ENCODE data around the gene DIAPH1.

The DIAPH1 gene

DNA sequence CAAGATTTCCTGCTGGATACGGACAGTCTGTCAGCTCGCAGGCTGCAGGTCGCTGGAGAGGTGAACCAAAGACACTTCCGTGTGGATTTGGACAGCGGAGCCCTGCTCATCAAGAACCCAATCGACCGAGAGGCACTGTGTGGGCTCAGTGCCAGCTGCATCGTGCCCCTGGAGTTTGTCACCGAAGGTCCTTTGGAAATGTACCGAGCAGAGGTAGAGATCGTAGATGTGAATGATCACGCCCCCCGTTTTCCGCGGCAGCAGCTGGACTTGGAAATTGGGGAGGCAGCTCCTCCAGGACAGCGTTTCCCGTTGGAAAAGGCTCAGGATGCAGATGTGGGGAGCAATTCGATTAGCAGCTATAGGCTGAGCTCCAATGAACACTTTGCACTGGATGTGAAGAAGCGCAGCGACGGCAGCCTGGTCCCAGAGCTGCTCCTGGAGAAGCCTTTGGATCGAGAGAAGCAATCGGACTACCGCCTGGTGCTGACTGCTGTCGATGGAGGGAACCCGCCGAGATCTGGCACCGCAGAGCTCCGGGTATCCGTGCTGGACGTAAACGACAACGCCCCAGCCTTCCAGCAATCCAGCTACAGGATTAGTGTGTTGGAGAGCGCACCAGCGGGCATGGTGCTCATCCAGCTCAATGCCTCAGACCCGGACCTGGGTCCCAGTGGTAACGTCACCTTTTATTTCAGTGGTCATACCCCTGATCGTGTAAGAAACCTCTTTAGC, 133.3 kb downstream of the DIAPH1 start:
- DNase-seq: peak in 2 of 56 donors; percentile 30 to 34

DNA sequence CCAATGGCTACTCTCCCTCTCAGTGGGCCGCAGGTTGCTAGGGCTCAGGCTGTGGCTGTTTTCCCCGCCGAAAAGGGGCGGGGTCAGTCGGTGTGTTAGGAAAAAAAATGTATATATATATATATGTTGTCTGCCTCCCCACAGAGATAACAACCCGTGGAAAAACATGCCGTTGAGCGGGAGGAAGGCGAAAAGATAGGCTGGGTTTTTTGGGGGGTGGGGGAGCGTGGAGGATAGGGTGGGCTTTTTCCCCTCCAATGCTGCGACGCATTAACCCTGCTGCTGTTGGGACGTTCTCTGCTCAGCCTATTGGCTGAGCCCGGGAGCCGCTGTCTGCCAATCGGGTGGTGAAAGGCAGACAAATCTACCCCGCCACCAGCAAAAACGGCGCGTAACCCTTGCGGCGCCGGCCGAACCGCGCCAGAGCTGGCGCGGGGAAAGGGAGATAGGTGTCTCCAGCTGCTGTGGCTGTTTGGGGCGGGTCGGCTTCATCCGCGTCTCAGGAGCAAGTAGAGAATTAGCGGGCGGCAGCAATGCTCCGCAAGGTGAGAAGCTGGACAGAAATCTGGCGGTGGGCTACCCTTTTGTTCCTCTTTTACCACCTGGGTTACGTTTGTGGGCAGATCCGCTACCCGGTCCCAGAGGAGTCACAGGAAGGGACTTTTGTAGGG, 134.0 kb downstream of the DIAPH1 start, which contains the start of gene PCDHGC4:
TSS of gene PCDHGC4 (plus strand) at position 390 of the 671 bp plus-strand sequence. CDS start at position 534, 144 bp downstream.
- DNase-seq: peak in 28 of 56 donors; percentile 23 to 79 (median 50)

DNA sequence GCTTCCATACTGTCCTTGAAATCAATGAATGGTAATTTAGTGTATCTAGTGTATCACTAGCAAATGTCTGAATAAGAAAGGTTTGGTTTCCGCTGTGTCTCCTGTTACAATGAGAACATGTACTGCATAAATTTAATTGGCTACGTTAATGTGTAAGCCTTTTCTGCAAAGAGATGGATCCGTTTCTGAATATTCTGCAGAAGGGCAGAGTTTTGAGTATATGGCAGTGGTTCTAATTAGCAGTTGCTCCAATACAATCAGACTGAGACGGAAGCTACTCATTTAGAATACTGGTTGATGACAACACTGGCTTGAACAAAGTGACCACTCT, 134.5 kb downstream of the DIAPH1 start:
- DNase-seq: no peak

DNA sequence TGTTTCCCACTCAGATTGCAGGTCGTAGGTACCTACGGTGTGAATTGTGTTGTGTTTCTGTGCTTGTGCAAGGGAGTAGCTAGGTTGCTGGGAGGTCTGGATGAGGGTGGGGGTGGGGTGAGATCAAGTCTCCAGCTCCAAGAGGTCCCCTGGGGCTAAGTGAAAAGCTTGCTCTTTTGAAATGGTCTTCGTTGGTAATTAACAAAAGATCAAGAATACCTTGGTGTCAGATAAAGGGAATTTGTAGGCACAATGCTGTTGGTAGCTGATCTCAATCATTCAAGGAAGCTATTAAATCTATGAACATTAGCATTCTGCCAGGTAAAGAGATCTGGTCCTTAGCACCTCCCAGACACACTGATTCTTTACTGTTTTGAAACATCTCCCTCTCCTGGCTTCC, 134.9 kb downstream of the DIAPH1 start:
- DNase-seq: no peak

DNA sequence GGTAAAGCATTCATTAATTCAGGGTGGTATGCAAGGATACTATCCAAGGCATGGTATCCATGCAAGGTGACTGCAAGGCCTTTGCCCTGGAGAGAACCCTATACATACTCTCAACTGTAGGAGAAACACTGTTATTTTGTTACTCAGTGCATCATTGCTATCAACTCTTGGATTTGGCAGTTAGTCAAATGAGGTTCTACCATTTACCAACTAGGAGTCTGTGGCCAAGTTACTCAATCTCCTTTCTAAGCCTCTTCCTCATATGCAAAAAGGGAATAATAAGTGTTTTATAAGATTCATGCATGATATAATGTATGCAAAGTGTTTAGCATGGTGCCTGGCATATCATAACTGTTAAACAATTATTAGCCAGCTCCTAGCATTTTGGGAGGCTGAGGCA, 139.0 kb downstream of the DIAPH1 start:
- DNase-seq: no peak

DNA sequence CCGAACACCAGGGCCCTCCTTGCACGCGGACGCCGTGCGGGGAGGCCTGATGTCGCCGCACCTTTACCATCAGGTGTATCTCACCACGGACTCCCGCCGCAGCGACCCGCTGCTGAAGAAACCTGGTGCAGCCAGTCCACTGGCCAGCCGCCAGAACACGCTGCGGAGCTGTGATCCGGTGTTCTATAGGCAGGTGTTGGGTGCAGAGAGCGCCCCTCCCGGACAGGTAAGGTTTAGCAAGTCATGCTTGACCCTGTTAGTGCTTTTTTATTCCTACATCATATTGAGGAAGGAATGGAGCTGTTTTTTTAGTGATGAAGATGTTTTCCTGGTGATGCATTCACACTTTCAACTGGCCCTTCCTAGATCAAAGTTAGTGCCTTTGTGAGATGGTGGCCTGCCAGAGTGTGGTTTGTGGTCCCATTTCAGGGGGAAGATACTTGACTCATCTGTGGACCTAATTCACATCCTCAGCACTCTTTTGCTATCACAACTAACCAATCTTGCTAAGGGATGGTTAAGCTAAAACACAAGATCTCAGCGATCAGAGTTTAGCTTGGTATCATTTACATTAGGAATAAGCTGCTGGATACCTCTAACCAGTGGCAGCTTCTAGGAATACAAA, 140.4 kb downstream of the DIAPH1 start:
- DNase-seq: no peak

DNA sequence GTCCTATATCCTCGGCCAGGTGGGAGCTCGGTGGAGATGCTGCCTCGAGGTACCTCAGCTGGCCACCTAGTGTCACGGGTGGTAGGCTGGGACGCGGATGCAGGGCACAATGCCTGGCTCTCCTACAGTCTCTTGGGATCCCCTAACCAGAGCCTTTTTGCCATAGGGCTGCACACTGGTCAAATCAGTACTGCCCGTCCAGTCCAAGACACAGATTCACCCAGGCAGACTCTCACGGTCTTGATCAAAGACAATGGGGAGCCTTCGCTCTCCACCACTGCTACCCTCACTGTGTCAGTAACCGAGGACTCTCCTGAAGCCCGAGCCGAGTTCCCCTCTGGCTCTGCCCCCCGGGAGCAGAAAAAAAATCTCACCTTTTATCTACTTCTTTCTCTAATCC, 141.0 kb downstream of the DIAPH1 start:
- no peak for DNase-seq

DNA sequence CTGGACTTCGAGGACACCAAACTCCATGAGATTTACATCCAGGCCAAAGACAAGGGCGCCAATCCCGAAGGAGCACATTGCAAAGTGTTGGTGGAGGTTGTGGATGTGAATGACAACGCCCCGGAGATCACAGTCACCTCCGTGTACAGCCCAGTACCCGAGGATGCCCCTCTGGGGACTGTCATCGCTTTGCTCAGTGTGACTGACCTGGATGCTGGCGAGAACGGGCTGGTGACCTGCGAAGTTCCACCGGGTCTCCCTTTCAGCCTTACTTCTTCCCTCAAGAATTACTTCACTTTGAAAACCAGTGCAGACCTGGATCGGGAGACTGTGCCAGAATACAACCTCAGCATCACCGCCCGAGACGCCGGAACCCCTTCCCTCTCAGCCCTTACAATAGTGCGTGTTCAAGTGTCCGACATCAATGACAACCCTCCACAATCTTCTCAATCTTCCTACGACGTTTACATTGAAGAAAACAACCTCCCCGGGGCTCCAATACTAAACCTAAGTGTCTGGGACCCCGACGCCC, 141.7 kb downstream of the DIAPH1 start:
- DNase-seq: no peak

DNA sequence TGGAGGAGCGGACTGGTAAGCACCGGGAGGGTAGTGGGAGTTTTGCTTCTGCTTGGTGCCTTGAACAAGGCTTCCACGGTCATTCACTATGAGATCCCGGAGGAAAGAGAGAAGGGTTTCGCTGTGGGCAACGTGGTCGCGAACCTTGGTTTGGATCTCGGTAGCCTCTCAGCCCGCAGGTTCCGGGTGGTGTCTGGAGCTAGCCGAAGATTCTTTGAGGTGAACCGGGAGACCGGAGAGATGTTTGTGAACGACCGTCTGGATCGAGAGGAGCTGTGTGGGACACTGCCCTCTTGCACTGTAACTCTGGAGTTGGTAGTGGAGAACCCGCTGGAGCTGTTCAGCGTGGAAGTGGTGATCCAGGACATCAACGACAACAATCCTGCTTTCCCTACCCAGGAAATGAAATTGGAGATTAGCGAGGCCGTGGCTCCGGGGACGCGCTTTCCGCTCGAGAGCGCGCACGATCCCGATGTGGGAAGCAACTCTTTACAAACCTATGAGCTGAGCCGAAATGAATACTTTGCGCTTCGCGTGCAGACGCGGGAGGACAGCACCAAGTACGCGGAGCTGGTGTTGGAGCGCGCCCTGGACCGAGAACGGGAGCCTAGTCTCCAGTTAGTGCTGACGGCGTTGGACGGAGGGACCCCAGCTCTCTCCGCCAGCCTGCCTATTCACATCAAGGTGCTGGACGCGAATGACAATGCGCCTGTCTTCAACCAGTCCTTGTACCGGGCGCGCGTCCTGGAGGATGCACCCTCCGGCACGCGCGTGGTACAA, 142.5 kb downstream of the DIAPH1 start:
- peak in 25 of 56 donors; percentile 20 to 73 (median 49) for DNase-seq

DNA sequence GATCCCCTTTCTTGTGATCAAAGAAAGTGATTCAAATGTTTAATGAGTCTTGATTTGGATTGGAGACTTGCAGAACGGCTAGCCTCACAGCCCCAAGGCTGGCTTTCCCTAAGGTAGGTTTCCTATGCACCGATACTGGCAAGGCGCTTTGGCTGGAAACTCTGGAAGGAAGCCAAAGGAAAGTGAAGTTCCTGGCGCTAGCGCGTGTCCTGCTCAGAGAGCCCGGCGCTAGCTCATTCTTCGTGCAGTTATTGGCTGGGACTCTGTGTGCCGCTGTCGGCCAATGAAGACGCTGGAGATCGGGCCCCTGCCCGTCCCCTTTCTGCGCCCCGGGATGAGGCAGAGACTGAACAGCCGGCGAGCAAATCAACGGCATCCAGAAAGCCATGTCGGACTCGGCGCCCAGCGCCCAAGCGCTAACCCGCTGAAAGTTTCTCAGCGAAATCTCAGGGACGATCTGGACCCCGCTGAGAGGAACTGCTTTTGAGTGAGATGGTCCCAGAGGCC, 143.1 kb downstream of the DIAPH1 start, which contains the start of gene PCDHGC3:
TSS of gene PCDHGC3 (plus strand) at position 342 of the 507 bp plus-strand sequence. CDS start at position 493, 151 bp downstream.
- peak in 52 of 56 donors; percentile 46 to 93 (median 78) for DNase-seq

DNA sequence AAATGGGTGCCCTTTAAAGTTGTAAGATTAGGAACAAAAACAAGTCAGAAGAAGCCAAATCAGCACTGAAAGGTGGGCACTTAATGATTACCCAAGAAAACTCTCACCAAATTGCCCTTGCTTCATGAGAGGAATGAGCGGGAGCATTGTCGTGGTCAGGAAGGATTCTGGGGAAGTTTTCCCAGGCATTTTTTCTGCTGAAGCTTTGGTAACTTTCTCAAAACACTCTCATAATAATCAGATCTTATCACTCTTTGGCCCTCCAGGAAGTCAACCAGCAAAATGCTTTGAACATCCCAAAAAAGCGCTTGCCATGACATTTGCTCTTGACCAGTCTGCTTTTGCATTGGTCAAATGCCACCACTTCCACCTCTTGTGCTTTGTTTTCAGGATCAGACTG, 153.4 kb downstream of the DIAPH1 start:
- no peak for DNase-seq
